Heart left ventricle (tissue), 13 donors: Measurements from ENCODE around the gene R3HDM2.

Source experiments
- POLR2A ChIP-seq, 2 donors: fragments of 450-650 bp; IDR thresholded peaks; one replicate each; pipeline ENCODE4 v1.6.1; 2017; ENCODE audit warnings: antibody characterized with exemption in 2 of 2, mild to moderate bottlenecking in 2 of 2, moderate library complexity in 2 of 2
- TF ChIP-seq, protein P1 (sequence below), 12 donors: fragments of 200-600 bp; sonication (generic) in 4 of 12; IDR thresholded peaks; one replicate each; pipeline versions ENCODE4 v1.5.0 to v1.8.0; 2018 to 2022; ENCODE audit warnings: antibody characterized with exemption in 12 of 12, mild to moderate bottlenecking in 5 of 12
- donor health status: ischemic (EF 13 %, LVEDD 7.1; RV severe dilation, severe dysfunction).
- donor health status: DM: no; HTN: yes; CAD: no.
- donor health status: DM: no; HTN: no; CAD: no.
- donor health status: ischemic (EF 25% LVEDD 6.9; RV normal size, moderate dysfunction).
- donor health status: ischemic (EF 25% LVEDD 5.7; RV mildly dilated, moderate dysfunction).
- donor health status: ischemic (EF 35%, LVEDD 5.7; RV mildly dilated, moderate dysfunction).
- donor health status: nonischemic (EF 11% LVEDD 7.7; RV severe dilation, severe dysfunction).
- donor health status: DM: yes; HTN: yes; CAD: no.
- donor health status: PGD.
- donor health status: ischemic (EF 29% LVEDD 5.4; RV normal size, mild dysfunction).
- donor health status: nonischemic (EF 23%, LVEDD 6.1; RV moderate dilation, normal function).

DNA sequence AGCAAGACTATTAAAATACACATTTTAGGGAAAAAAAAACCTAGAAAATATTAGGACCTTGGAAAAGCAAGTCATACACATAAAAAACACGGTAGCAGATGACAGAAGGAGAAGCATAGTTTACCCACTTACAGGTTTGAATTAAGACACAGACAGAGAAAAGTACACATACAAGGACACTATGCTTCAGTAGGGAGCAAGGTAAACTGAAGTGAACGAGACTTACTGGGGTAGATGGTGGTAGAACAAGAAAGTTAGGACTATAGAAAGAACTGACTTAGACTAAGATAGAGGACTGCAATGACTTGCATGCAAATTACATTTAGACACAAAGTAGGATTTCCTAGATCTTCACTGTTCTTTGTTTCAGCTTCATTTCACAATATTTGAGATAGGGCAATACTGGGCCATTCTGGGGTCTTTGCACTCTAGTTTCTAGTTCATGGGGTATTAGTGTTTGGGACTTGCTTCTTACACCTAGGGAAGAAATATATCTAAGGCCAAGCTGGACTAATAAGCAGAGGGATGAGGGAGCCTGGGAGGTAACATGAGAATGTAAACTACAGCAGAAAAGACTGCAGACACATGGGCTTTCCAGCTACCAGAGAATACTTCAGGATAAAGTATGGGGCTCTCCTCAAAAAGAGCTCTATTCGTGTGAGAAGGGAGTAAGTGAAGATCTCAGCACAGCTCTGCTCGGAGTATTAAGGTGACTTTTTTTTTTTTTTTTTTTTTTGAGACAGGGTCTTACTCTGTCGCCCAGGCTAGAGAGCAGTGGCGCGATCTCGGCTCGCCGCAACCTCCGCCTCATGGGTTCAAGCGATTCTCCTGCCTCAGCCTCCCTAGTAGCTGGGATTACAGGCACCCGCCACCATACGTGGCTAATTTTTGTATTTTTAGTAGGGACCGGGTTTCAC lies 152.1 kb downstream of the R3HDM2 start:
- TF ChIP-seq, protein P1, sequence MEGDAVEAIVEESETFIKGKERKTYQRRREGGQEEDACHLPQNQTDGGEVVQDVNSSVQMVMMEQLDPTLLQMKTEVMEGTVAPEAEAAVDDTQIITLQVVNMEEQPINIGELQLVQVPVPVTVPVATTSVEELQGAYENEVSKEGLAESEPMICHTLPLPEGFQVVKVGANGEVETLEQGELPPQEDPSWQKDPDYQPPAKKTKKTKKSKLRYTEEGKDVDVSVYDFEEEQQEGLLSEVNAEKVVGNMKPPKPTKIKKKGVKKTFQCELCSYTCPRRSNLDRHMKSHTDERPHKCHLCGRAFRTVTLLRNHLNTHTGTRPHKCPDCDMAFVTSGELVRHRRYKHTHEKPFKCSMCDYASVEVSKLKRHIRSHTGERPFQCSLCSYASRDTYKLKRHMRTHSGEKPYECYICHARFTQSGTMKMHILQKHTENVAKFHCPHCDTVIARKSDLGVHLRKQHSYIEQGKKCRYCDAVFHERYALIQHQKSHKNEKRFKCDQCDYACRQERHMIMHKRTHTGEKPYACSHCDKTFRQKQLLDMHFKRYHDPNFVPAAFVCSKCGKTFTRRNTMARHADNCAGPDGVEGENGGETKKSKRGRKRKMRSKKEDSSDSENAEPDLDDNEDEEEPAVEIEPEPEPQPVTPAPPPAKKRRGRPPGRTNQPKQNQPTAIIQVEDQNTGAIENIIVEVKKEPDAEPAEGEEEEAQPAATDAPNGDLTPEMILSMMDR (IDR thresholded peaks at IDR 0.05) = no peak
- TF ChIP-seq POLR2A (IDR thresholded peaks at IDR 0.05) = no peak
